Sigmoid colon (tissue), 7 donors: ENCODE results near the gene MIOS. TPM values are rescaled to one million over a fixed set of nuclear protein-coding genes. Genes with fewer than 3 reads are reported as not detected.
A peak's percentile ranks its signal among the peaks of the same experiment; 100 is the strongest.

ENCODE experiments used
- DNase-seq: peaks from one replicate; pipeline ENCODE4 v3.0.0-alpha.2; 2019
- H3K27ac ChIP-seq, 4 donors: fragments of 200-600 bp; sonication (generic); one replicate each; pipeline ENCODE4 v1.5.1; 2016 to 2019; ENCODE audit warnings: mild to moderate bottlenecking in 1 of 4
- H3K27me3 ChIP-seq, 3 donors: fragments of 200-600 bp; sonication (generic); one replicate each; pipeline ENCODE4 v1.5.1; 2019; ENCODE audit warnings: mild to moderate bottlenecking in 1 of 3
- H3K36me3 ChIP-seq, 4 donors: fragments of 200-600 bp; sonication (generic); one replicate each; pipeline ENCODE4 v1.5.1; 2016 to 2019
- H3K4me1 ChIP-seq, 4 donors: fragments of 200-600 bp; sonication (generic); one replicate each; pipeline ENCODE4 v1.5.1; 2017 to 2019
- H3K4me3 ChIP-seq, 4 donors: fragments of 200-600 bp; sonication (generic); one replicate each; pipeline ENCODE4 v1.5.1; 2017 to 2019; ENCODE audit warnings: mild to moderate bottlenecking in 2 of 4, moderate library complexity in 1 of 4
- H3K9me3 ChIP-seq, 4 donors: fragments of 200-600 bp in 3 of 4; sonication (generic) in 3 of 4; one replicate each; pipeline versions ENCODE4 v1.5.1 to v1.6.1; 2013 to 2019
- CTCF ChIP-seq, 4 experiments: fragments of 450-650 bp in 3 of 4; fragments of 200-600 bp in 1 of 4; IDR thresholded peaks; one replicate each; pipeline ENCODE4 v1.5.1; 2016 to 2019; ENCODE audit warnings: antibody characterized with exemption in 4 of 4, mild to moderate bottlenecking in 3 of 4, moderate library complexity in 2 of 4
- EP300 ChIP-seq, 4 donors: sonication (generic); formaldehyde crosslinking; IDR thresholded peaks; one replicate each; pipeline ENCODE4 v1.6.1; 2017; ENCODE audit warnings: antibody characterized with exemption in 4 of 4
- POLR2A ChIP-seq, 2 donors: fragments of 450-650 bp; IDR thresholded peaks; one replicate each; pipeline ENCODE4 v1.6.1; 2016; ENCODE audit warnings: antibody characterized with exemption in 2 of 2, mild to moderate bottlenecking in 2 of 2, moderate library complexity in 2 of 2
- POLR2AphosphoS5 ChIP-seq, 4 donors: sonication (generic); formaldehyde crosslinking; IDR thresholded peaks; one replicate each; pipeline ENCODE4 v1.6.1; 2017; ENCODE audit warnings: antibody characterized with exemption in 4 of 4
- WGBS, 2 donors: extraction: QIAGEN DNeasy Blood & Tissue Kit; methylation state at CpG; one replicate each; pipeline ENCODE4 v1.1.7; 2013; 5-methylcytosine and 5-hydroxymethylcytosine counted together
- intact Hi-C: fragments of 100-400 bp; cut with DNase I; formaldehyde crosslinking; loops from one replicate; pipeline ENCODE4 v1.15.1; 2023
- polyA plus RNA-seq, 3 donors: library from polyadenylated mRNA; stranded (reverse); fragments of 200-250 nt; gene quantifications; one replicate each; pipeline ENCODE4 v1.2.3, GENCODE V29; 2013
- total RNA-seq, 4 donors: library from RNA; depleted of rRNA; stranded (reverse); fragments of >200 nt; gene quantifications; one replicate each; pipeline ENCODE4 v1.1.0, GENCODE V29; 2016
- donor health status: healthy with polysubstance abuse.
- donor health status: Bipolar disorder and iron deficiency.
- donor health status: healthy.

Gene MIOS
- total and polyA plus RNA-seq, 7 donors: 11.3 to 40.3 (median 20.8) TPM

- Histone ChIP-seq H3K4me3 (no peak overlapping the region), H3K36me3 (no peaks in the 10 kb centered on the region), H3K9me3 (peaks cover 0 to 2% (median 0%) of the 10 kb centered on the region in 4 donors), H3K4me1 (peaks cover 0 to 8% (median 8%) of the 10 kb centered on the region in 4 donors), H3K27ac (no peak overlapping the region), H3K27me3 (no peaks in the 10 kb centered on the region)
- 17 to 73% methylated on average over 5 of the region's 5 CpGs for WGBS, 2 donors
- intact Hi-C loops: no loop called here
- DNase-seq: no peak
- TF ChIP-seq POLR2A (IDR thresholded peaks at IDR 0.05): no peak
- no peak for TF ChIP-seq EP300 (IDR thresholded peaks at IDR 0.05)
- TF ChIP-seq CTCF (IDR thresholded peaks at IDR 0.05): no peak
- TF ChIP-seq POLR2AphosphoS5 (IDR thresholded peaks at IDR 0.05): no peak
Measured at GRCh38 chr7:7563269-7563668, 3.4 kb upstream of the MIOS start.

- Histone ChIP-seq H3K36me3 (no peaks in the 10 kb centered on the region), H3K4me1 (peaks cover 0 to 14% (median 13%) of the 10 kb centered on the region in 4 donors), H3K4me3 (no peak overlapping the region), H3K27ac (no peak overlapping the region), H3K27me3 (no peaks in the 10 kb centered on the region), H3K9me3 (peaks cover 0 to 2% (median 0%) of the 10 kb centered on the region in 4 donors)
- no peak for TF ChIP-seq EP300 (IDR thresholded peaks at IDR 0.05)
- no peak for TF ChIP-seq CTCF (IDR thresholded peaks at IDR 0.05)
- TF ChIP-seq POLR2A (IDR thresholded peaks at IDR 0.05): no peak
- no peak for TF ChIP-seq POLR2AphosphoS5 (IDR thresholded peaks at IDR 0.05)
- DNase-seq: no peak
- intact Hi-C loops: no loop called here
Measured at GRCh38 chr7:7563813-7564212, 2.9 kb upstream of the MIOS start.

- TF ChIP-seq CTCF (IDR thresholded peaks at IDR 0.05) (no peak), POLR2AphosphoS5 (IDR thresholded peaks at IDR 0.05) (peak in 1 of 4 donors; percentile 9)
- H3K27me3 ChIP-seq: no peaks in the 10 kb centered on the region
Measured at GRCh38 chr7:7564323-7564780, 2.3 kb upstream of the MIOS start.

GRCh38 chr7:7565018-7565680 is 1.5 kb upstream of the MIOS start:
- DNase-seq: no peak
- H3K36me3 ChIP-seq: no peaks in the 10 kb centered on the region
- 95 to 97% methylated on average over 4 of the region's 4 CpGs for WGBS, 2 donors
- H3K27ac ChIP-seq: no peak overlapping the region
- no peak overlapping the region for H3K4me3 ChIP-seq
- intact Hi-C loops: loop anchor here (5.0 kb wide), 2 partner anchors 383 to 402 kb away; partner anchors contain the start of genes C1GALT1 and GLCCI1
- TF ChIP-seq EP300 (IDR thresholded peaks at IDR 0.05) (no peak), CTCF (IDR thresholded peaks at IDR 0.05) (no peak), POLR2A (IDR thresholded peaks at IDR 0.05) (no peak), POLR2AphosphoS5 (IDR thresholded peaks at IDR 0.05) (no peak)
- peaks cover 0 to 21% (median 16%) of the 10 kb centered on the region in 4 donors for H3K4me1 ChIP-seq
- peaks cover 0 to 2% (median 0%) of the 10 kb centered on the region in 4 donors for H3K9me3 ChIP-seq
- H3K27me3 ChIP-seq: no peaks in the 10 kb centered on the region

More at GRCh38 chr7:7564323-7564780, 2.3 kb upstream of the MIOS start:
- 70 to 83% methylated on average over 3 of the region's 3 CpGs for WGBS, 2 donors
- no peak overlapping the region for H3K27ac ChIP-seq
- no peak for DNase-seq
- no peaks in the 10 kb centered on the region for H3K36me3 ChIP-seq
- H3K4me1 ChIP-seq: peaks cover 0 to 18% (median 16%) of the 10 kb centered on the region in 4 donors
- intact Hi-C loops: no loop called here
- H3K9me3 ChIP-seq: peaks cover 0 to 2% (median 0%) of the 10 kb centered on the region in 4 donors
- no peak overlapping the region for H3K4me3 ChIP-seq
